Karpas-422 (cell line): ENCODE data around the gene SLC12A5. TPM values are rescaled to one million over a fixed set of nuclear protein-coding genes. Genes with fewer than 3 reads are reported as not detected.
"Not testable (repeated sequence)": the region's sequence is repeated elsewhere in the genome, so short reads cannot be mapped to it uniquely, and the experiment has no call there.

Experiments
- DNase-seq: peaks from one replicate; pipeline ENCODE4 v3.0.0-alpha.2; 2015
- H2AFZ ChIP-seq: fragments of 200-600 bp; sonication (generic); 2 replicates; pipeline ENCODE4 v1.6.1; 2014; ENCODE audit warnings: antibody characterized with exemption, low read length, mixed read lengths
- H3K27ac ChIP-seq: fragments of 200-600 bp; sonication (generic); 2 replicates; pipeline ENCODE4 v1.5.1; 2014; ENCODE audit warnings: mild to moderate bottlenecking, low read length, moderate library complexity
- H3K27me3 ChIP-seq: fragments of 200-600 bp; sonication (generic); 2 replicates; pipeline ENCODE4 v1.6.1; 2014; ENCODE audit warnings: low read length, mixed read lengths
- H3K36me3 ChIP-seq: fragments of 200-600 bp; sonication (generic); 2 replicates; pipeline ENCODE4 v1.6.1; 2014; ENCODE audit warnings: low read length, mixed read lengths; ENCODE audit not compliant: insufficient read depth
- H3K4me1 ChIP-seq: fragments of 200-600 bp; sonication (generic); 2 replicates; pipeline ENCODE4 v1.6.1; 2014; ENCODE audit warnings: mild to moderate bottlenecking, low read length, mixed read lengths
- H3K4me2 ChIP-seq: fragments of 200-600 bp; sonication (generic); 2 replicates; pipeline ENCODE4 v1.6.1; 2014; ENCODE audit warnings: low read length, low read depth, mild to moderate bottlenecking; ENCODE audit not compliant: poor library complexity, severe bottlenecking
- H3K4me3 ChIP-seq: fragments of 200-600 bp; sonication (generic); 2 replicates; pipeline ENCODE4 v1.5.1; 2014; ENCODE audit warnings: mild to moderate bottlenecking, antibody characterized with exemption, low read length, mixed read lengths
- H3K79me2 ChIP-seq: fragments of 200-600 bp; sonication (generic); 2 replicates; pipeline ENCODE4 v1.6.1; 2014; ENCODE audit warnings: mild to moderate bottlenecking, low read length, mixed read lengths
- H3K9ac ChIP-seq: fragments of 200-600 bp; sonication (generic); 2 replicates; pipeline ENCODE4 v1.6.0; 2014; ENCODE audit warnings: low read length
- H3K9me2 ChIP-seq: fragments of 200-600 bp; sonication (generic), shearing (Covaris generic); replicated peaks from 2 replicates; pipeline ENCODE4 v1.6.0; 2014; ENCODE audit warnings: mild to moderate bottlenecking, low read length, moderate library complexity; ENCODE audit not compliant: insufficient read depth
- H3K9me3 ChIP-seq: fragments of 300-700, 200-600 bp; sonication (generic); 2 replicates; pipeline ENCODE4 v1.6.1; 2014; ENCODE audit warnings: low read length, mixed read lengths
- H4K20me1 ChIP-seq: fragments of 200-600 bp; sonication (generic); 2 replicates; pipeline ENCODE4 v1.6.1; 2014; ENCODE audit warnings: mild to moderate bottlenecking, antibody characterized with exemption, low read length, low read depth; ENCODE audit not compliant: insufficient read depth
- total RNA-seq: library from RNA; depleted of rRNA; stranded (reverse); fragments of >200 nt; shearing (Covaris generic); gene quantifications from 2 replicates; pipeline ENCODE4 v1.2.3, GENCODE V29; 2014; ENCODE audit warnings: low replicate concordance

The SLC12A5 gene
- total RNA-seq, 1 experiment from 2014 or later = not detected

- Histone ChIP-seq H3K4me2 (no peak overlapping the region), H3K9me3 (no peaks in the 10 kb centered on the region), H4K20me1 (peaks cover 37% of the 10 kb centered on the region), H3K9ac (no peak overlapping the region), H3K4me3 (no peak overlapping the region), H3K4me1 (peaks cover 86% of the 10 kb centered on the region), H3K36me3 (no peaks in the 10 kb centered on the region), H3K79me2 (peaks cover 93% of the 10 kb centered on the region), H2AFZ (no peak overlapping the region), H3K9me2 (no peaks in the 10 kb centered on the region), H3K27me3 (no peaks in the 10 kb centered on the region), H3K27ac (no peak overlapping the region)
- DNase-seq = no peak
These were observed 56.3 kb downstream of the SLC12A5 start for GRCh38 chr20:46085179-46085851.

DNA sequence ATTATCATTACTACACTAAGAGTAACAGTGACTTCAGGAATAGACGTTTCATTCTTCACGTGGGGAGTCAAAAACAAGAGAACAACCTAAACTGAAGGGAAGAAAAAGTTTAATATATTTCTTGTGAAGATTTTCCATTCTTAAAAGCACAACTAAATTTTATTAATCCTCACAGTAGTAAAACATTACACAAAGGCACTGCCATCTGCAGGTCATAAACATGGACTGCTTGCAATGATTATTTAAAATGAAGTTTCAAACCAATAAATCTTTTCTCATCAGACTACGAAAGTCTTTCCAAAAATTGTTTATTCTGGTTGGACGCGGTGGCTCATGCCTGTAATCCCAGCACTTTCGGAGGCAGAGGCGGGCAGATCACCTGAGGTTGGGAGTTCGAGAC lies 58.1 kb downstream of the SLC12A5 start:
- Histone ChIP-seq H3K27me3 (no peaks in the 10 kb centered on the region), H3K4me1 (peaks cover 72% of the 10 kb centered on the region)

DNA sequence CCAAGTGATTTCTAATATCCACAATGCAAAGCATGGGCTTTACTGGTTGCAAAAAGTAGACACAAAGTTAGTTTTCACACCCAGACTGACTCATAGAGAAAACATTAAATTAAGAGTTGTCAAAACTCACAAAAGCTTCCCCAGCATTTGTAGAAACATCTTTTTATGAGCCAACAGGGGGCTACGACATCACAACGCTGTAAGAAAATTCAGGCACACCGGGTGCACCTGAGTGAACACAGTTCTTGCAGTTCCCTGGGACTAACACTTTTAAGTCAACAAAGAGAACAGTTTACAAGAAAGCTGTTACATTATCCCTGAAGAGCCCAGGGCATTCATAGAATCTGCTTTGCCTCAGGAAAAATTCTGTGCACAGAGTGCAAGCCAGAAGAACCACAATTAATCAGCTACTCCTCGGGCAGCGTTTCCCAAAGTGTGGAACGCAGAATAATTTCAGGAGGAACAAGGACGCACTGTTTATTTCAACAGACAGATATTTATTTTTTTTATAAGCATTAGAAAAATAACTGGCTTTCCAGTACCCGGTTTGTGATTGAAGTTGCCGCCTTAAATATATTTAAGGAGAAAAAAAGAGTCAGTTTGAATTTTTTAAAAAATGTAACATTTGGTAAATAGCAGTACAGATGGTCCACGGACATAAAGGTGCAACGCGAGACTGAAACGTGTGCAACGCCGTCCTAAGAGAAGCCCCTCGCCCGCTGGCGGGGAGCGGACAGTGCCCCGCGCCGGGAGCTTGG lies 59.6 kb downstream of the SLC12A5 start:
- Histone ChIP-seq H3K27me3 (no peaks in the 10 kb centered on the region), H3K4me2 (peak overlapping the region; percentile 97), H3K9ac (peak overlapping the region; percentile 98), H3K79me2 (peaks cover 60% of the 10 kb centered on the region), H3K27ac (peak overlapping the region; percentile 59), H3K9me2 (no peaks in the 10 kb centered on the region), H3K4me3 (peak overlapping the region; percentile 96), H2AFZ (no peak overlapping the region), H3K36me3 (no peaks in the 10 kb centered on the region), H3K9me3 (no peaks in the 10 kb centered on the region), H3K4me1 (peaks cover 58% of the 10 kb centered on the region), H4K20me1 (peaks cover 37% of the 10 kb centered on the region)
- DNase-seq = peak; percentile 72

More for the DNA sequence above, 58.1 kb downstream of the SLC12A5 start:
- H3K9me2 ChIP-seq = no peaks in the 10 kb centered on the region
- no peak overlapping the region for H3K27ac ChIP-seq
- peaks cover 75% of the 10 kb centered on the region for H3K79me2 ChIP-seq
- H3K9ac ChIP-seq = no peak overlapping the region
- no peaks in the 10 kb centered on the region for H3K36me3 ChIP-seq
- no peak overlapping the region for H2AFZ ChIP-seq
- H4K20me1 ChIP-seq = peaks cover 37% of the 10 kb centered on the region
- H3K4me2 ChIP-seq = peak overlapping the region; percentile 97
- DNase-seq = peak; percentile 58
- no peak overlapping the region; the same call in 1 of the 2 replicates for H3K4me3 ChIP-seq
- H3K9me3 ChIP-seq = no peaks in the 10 kb centered on the region

DNA sequence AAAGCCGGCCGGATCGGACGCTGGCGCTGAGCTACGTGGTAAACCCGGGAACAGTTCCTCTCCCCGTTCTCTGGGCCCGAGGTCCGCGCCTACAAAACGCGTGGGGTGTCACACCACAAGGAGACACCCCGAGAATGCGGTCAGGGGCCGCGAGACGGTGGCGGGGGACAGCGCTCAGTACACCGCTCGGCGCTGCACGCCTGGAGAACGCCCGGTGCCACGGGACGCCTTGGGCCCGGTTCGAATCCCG lies 60.1 kb downstream of the SLC12A5 start:
- Histone ChIP-seq H3K9me2 (no peaks in the 10 kb centered on the region), H3K4me3 (peak overlapping the region; percentile 96), H3K79me2 (peaks cover 55% of the 10 kb centered on the region), H3K9ac (peak overlapping the region; percentile 98), H3K4me1 (peaks cover 53% of the 10 kb centered on the region), H3K27me3 (no peaks in the 10 kb centered on the region), H3K9me3 (no peaks in the 10 kb centered on the region), H3K36me3 (no peaks in the 10 kb centered on the region), H4K20me1 (peaks cover 36% of the 10 kb centered on the region), H3K4me2 (peak overlapping the region; percentile 97), H3K27ac (peak overlapping the region; percentile 59), H2AFZ (peak overlapping the region; percentile 37; the same call in 1 of the 2 replicates)
- DNase-seq = no peak

DNA sequence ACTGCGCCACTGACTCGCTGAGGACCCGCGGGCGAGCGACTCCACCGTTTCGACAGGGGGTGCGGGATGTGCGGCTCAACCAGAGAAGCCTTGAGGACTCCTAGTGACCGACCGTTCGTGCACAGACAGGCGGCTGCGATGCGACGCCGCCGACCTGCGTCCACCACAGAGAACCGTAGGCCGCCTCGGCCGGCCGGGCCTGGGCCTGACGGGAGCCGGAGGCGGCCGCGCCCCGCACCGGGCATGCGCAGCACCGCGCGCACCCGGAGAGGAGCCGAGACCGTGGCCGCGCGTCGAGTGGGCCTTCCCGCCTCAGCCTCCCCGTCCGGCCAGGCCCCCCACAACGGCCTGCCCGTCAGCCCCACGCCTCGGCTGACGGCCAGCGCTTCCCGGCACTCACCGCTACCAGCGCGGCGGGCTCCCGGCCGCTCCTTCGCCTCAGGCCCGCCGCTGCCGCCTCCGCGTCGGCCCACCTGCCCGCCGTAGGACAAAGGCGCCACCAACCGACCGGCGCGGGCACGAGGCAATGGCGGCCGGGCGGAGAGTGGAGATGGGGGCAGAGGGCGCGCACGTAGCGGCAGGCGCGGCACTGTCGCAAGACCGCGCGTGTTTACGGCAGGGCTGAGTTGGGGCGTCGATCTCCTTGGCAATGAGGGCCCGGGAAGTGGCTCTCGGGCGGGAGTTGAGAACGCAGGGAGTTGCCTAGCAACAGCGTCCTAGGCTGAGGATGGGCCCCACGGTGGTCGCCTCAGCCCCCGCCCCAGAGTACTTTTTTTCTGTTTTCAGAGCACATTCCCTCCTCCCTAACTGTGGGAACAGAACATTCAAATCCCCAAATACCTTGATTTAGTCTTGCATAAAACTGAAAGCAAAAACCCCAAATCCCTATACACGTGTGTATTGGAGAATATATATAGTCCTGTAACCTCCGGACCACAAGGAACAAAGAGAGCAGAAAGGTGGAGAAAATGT lies 60.7 kb downstream of the SLC12A5 start, which contains the start of gene NCOA5:
TSS of gene NCOA5 (minus strand) at position 546 of the 972 bp plus-strand sequence. CDS start 10,538 bp downstream, outside the sequence.
- Histone ChIP-seq H3K4me2 (peak within 1 kb of the TSS; percentile 97), H3K4me1 (peaks cover 47% of the 10 kb centered on the region), H3K27me3 (no peaks in the 10 kb centered on the region), H3K9me3 (no peaks in the 10 kb centered on the region), H3K27ac (peak within 1 kb of the TSS; percentile 59), H3K9me2 (no peaks in the 10 kb centered on the region), H3K4me3 (peak within 1 kb of the TSS; percentile 96), H3K79me2 (peaks cover 49% of the 10 kb centered on the region), H2AFZ (peak within 1 kb of the TSS; percentile 37; the same call in 1 of the 2 replicates), H3K9ac (peak within 1 kb of the TSS; percentile 98), H4K20me1 (peaks cover 32% of the 10 kb centered on the region), H3K36me3 (no peaks in the 10 kb centered on the region)
- peak; percentile 98 for DNase-seq

DNA sequence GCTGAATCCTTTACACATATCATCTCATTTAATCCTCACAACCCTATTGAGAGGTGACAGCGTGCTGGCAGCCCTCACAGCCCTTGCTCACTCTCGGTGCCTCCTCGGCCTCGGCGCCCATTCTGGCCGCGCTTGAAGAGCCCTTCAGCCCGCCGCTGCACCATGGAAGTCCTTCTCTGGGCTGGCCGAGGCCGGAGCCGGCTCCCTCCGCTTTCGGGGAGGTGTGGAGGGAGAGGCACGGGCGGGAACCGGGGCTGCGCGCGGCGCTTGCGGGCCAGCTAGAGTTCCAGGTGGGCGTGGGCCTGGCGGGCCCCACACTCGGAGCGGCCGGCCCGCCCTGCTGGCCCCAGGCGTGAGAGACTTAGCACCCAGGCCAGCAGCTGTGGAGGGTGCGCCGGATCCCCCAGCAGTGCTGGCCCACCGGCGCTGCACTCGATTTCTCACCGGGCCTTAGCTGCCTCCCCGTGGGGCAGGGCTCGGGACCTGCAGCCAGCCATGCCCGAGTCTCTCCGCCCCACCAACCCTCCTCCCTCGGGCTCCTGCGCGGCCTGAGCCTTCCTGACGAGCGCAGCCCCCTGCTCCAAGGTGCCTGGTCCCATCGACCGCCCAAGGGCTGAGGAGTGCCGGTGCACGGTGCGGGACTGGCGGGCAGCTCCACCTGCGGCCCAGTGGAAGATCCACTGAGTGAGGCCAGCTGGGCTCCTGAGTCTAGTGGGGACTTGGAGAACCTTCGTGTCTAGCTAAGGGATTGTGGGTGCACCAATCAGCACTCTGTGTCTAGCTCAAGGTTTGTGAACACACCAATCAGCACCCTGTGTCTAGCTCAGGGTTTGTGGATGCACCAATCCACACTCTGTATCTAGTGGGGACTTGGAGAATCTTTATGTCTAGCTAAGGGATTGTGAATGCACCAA lies 62.9 kb downstream of the SLC12A5 start:
- Histone ChIP-seq H3K79me2 (peaks cover 27% of the 10 kb centered on the region), H3K4me1 (peaks cover 25% of the 10 kb centered on the region), H4K20me1 (peaks cover 21% of the 10 kb centered on the region)
- H3K9ac ChIP-seq, H3K27ac ChIP-seq, DNase-seq, H3K4me2 ChIP-seq, H2AFZ ChIP-seq, H3K4me3 ChIP-seq, H3K27me3 ChIP-seq, H3K9me2 ChIP-seq, H3K9me3 ChIP-seq, H3K36me3 ChIP-seq: not testable (repeated sequence)

DNA sequence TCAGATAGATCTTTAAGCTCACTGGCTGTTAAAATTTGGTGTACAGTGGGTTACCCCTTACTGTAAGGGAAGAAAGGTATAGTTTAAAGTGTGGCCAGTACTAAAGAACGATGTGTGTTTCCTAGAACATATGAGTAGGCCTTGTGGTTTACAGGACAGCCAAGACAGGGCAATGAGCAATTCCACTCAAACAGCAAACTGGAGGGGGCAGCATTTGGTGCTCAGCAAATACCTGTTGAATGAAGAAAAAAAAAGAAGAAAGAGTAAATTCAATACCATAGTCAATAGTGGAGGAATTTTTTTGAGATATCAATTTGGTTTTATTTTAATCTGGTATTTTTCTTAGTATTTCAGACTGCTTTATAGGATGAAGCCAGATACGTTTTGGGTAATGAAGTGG lies 64.5 kb downstream of the SLC12A5 start:
- peaks cover 11% of the 10 kb centered on the region for H3K79me2 ChIP-seq
- no peaks in the 10 kb centered on the region for H3K36me3 ChIP-seq
- H3K9me2 ChIP-seq = no peaks in the 10 kb centered on the region
- peaks cover 8% of the 10 kb centered on the region for H4K20me1 ChIP-seq
- H3K9ac ChIP-seq = no peak overlapping the region
- H3K4me2 ChIP-seq = no peak overlapping the region
- H3K27ac ChIP-seq = no peak overlapping the region
- H2AFZ ChIP-seq = no peak overlapping the region
- H3K27me3 ChIP-seq = no peaks in the 10 kb centered on the region
- H3K4me3 ChIP-seq = no peak overlapping the region
- H3K4me1 ChIP-seq = peaks cover 10% of the 10 kb centered on the region
- H3K9me3 ChIP-seq = no peaks in the 10 kb centered on the region
- no peak for DNase-seq
